Activated T-helper 9 cell treated with anti-CD3 and anti-CD28 coated beads, Interleukin-2, amount 50 U/mL, for 16 hours (primary cell): ENCODE data around the gene CST6.

Experiments
- DNase-seq: peaks from one replicate; pipeline ENCODE4 v3.0.0-alpha.2; 2020; ENCODE audit warnings: low read depth

The CST6 gene

GRCh38 chr11:66011785-66012303, at the start of gene CST6:
CST6 (plus strand) TSS chr11:66012008; CDS start chr11:66012045, 37 bp downstream.
- DNase-seq = no peak

- DNase-seq = no peak
Observed at GRCh38 chr11:65962141-65962564, 49.7 kb upstream of the CST6 start.

DNA sequence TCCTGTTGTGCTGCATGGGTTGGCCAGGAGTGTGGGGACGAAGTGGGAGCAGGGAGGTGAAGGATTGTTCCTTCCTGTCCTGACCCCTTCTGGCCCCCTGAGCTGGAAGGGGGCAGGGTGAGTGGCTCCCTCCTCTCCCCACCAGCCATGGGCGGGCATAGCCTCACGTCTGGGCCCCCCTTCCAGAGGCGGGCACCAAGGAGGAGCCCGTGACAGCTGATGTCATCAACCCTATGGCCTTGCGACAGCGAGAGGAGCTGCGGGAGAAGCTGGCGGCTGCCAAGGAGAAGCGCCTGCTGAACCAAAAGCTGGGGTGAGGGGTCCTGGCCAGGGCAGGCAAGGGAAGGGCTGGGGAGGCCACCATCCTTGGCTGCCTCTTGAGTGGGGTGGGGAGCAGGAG, 46.9 kb upstream of the CST6 start:
- no peak for DNase-seq

- no peak for DNase-seq
Observed at GRCh38 chr11:65965986-65966762, 45.6 kb upstream of the CST6 start.

DNA sequence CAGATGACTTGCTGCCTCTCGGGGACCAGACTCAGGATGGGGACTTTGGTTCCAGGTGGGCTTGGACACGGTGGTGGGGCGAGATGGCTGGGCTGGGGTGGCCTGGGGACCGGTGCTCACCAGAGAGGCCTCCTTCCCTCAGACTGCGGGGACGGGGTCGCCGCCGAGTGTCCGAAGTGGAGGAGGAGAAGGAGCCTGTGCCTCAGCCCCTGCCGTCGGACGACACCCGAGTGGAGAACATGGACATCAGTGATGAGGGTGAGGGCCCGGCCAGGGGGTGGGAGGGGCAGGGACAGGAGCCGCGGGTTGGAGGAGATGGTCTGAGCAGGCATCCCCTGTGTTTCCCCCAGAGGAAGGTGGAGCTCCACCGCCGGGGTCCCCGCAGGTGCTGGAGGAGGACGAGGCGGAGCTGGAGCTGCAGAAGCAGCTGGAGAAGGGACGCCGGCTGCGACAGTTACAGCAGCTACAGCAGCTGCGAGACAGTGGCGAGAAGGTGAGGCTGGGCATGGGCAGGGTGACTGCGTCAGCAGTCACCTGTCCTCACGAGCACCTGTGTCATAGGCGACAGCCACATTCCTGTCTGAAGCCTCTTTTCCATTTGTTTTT, 44.4 kb upstream of the CST6 start:
- no peak for DNase-seq

DNA sequence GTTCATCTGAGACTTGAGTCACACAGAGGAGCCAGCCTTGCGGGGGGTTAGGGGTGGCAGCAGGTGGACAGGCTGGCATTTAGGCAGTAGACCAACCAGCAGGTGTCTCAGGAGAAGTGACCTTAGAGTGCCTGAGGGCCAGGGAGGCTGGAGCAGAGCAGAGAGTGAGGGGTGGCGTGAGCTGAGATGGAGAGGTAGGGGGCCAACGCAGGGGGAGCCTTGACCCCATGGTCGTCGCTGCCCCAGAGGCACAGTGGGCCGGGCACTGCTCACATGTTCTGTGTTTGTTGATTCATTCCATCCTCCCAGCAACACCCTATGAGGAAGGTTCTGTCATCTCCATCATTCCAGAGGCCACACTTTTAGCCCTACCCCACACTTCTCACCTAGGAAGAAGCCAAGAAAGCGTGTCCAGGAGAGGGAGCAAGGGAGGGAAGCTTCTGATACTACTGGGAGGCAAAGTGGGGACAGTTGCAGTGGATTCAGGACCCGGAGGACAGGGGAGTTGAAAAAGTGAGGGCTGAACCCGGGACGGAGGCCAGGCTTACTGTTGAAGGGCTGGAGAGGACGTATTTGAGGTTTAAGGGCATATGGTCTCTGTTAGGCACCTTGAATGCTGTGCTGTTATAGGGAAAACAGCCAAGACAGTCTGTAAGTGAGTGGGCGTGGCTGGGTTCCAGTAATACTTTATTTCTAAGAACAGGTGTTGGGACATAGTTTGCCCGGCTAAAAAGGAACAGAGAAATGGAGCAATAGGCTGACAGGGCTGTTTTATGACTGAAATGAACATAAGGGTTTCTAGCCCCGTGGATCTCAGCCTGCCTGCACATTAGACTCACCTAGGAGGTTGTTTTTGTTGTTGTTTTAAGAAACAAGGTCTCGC, 43.0 kb upstream of the CST6 start:
- no peak for DNase-seq

DNA sequence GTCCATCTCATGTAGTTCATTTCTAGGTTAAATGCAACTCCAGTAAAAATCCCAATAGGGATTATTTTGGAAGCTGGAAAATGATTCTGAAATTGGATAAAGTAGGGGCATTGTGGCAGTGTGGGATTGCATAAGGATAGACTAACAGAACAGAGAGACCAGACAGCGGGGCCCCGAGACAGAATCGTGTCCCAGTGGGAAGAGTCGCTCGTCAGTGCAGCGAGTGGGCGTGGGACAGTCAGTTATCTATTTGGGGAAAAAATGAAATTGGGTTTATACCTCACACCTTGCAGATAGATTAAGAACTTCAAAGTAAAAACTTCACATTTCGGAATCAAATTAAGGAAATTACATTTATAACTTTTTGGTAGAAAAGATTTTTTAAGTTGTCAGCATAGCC, 39.7 kb upstream of the CST6 start:
- no peak for DNase-seq

GRCh38 chr11:65973439-65974110, 38.2 kb upstream of the CST6 start:
- no peak for DNase-seq

DNA sequence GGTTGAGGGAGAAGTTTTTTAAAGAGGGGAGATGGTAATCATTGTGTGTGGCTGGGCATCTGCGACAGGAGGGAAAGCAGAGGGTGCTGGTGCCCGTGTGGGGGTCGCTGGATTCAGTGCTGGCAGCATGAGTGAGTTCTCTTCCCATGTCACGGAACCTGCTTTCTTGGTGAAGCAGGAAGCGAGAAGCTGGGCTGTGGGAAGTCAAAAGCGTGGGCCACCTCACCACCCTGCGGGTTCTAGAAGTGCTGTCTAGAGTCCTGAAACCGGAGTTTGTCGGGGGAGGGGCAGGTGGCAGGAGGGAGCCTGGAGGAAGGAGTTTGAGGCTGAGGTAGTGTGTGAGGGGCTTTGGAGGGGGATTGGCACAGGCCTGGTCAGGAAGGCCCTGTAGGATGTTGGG, 36.0 kb upstream of the CST6 start:
- DNase-seq = no peak

GRCh38 chr11:65976216-65977176, 35.3 kb upstream of the CST6 start:
- DNase-seq = no peak

DNA sequence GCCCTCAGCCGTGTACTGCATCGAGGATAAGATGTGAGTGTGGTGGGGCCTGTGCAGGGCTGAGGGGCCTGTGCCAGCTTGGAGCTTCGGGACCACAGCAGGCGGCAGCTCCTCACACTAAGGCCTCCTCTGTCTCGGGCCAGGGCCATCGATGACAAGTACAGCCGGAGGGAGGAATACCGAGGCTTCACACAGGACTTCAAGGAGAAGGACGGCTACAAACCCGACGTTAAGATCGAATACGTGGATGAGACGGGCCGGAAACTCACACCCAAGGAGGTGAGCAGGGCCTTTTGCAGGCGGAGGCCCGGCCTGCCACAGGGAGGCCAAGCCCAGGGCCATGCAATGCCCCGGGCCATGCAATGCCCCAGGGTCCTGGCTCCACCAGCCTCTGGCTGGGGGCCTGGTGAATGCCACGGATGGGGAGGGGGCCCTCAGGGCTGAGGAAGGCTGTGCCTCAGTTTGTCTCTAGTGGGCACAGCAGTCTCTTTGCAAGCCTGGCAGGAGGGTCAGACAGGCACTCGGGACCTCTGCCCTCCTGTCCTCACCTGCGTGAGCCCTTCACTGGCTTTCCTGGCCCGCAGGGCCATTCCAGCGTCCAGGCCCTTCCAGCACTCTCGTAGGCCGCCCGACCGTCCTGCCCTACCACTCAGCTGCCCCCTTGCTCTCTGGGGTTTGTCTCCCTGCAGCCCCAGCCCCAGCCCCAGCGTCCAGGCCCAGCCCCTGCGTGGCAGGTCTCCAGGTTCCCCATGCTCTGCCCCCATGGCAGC, 34.0 kb upstream of the CST6 start:
- DNase-seq = no peak

DNA sequence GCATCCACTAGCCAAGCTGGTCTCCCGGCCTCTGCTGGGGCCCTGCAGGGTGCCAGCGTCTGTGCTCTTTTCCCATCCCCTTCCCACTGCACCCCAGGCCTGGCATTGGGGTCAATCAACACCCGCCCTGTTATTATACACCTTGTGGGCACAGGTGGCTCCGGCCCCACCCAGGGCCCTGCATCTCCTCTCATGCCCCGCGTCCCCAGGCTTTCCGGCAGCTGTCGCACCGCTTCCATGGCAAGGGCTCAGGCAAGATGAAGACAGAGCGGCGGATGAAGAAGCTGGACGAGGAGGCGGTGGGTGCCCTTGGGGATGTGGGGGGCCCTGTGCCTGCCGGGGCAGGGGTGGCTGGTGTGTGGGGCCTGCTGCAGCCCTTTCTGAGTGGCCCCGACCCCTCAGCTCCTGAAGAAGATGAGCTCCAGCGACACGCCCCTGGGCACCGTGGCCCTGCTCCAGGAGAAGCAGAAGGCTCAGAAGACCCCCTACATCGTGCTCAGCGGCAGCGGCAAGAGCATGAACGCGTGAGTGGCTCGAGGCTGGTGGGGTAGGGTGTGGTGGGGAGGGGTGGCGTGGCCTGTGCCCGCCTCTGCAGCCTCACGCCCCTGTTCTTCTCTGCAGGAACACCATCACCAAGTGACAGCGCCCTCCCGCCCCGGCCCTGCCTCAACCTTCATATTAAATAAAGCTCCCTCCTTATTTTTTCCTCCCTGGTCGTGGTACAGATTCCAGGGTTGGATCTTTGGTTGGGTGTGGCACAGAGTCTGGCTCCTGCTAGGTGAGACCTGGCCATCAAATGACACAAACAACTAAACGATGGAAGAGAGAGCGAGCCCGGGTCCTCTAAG, 33.2 kb upstream of the CST6 start:
- DNase-seq = no peak

- DNase-seq = no peak
Observed at GRCh38 chr11:65979261-65979759, 32.5 kb upstream of the CST6 start.

GRCh38 chr11:65981101-65981740, 30.6 kb upstream of the CST6 start:
- DNase-seq = no peak

DNA sequence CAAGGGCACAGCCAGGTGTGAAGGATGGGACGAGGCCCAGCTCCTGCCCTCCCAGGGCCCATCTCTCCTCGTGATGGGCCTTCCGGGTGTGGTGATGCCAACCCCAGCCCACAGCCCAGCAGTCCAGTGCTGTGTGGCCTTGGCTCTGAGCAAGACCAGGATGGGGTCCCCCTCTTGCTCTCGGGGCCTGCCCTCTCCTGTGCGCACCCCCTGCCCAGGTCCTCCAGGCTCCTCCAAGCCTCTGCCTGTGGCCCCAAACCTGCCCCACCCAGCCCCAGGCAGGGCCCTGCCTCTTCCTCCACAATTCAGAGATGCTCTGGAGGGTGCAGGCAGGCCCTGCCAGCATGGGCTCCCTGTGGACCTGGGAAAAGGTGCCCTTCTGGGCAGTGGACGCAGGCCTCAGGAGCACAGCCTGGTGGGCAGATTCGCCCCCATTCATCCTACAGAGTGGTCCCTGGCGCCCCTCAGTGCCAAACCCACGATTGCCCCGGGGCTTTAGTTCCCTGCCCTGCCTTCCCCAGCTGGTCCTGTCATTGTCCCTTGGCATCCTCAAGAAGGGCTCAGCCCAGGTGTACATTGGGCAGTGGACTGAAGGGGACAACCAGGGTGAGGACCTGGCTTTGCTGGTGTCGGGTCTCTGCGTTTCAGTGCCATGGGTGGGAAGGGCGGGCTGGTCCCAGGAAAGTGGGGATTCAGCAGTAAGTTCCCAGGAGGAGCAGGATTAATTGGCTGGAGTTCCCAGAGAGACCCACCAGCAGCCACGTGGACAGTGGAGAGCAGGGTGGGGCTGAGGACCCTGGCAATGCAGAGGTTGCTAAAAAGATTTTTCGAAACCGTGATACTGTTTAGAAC, 29.6 kb upstream of the CST6 start:
- DNase-seq = no peak

DNA sequence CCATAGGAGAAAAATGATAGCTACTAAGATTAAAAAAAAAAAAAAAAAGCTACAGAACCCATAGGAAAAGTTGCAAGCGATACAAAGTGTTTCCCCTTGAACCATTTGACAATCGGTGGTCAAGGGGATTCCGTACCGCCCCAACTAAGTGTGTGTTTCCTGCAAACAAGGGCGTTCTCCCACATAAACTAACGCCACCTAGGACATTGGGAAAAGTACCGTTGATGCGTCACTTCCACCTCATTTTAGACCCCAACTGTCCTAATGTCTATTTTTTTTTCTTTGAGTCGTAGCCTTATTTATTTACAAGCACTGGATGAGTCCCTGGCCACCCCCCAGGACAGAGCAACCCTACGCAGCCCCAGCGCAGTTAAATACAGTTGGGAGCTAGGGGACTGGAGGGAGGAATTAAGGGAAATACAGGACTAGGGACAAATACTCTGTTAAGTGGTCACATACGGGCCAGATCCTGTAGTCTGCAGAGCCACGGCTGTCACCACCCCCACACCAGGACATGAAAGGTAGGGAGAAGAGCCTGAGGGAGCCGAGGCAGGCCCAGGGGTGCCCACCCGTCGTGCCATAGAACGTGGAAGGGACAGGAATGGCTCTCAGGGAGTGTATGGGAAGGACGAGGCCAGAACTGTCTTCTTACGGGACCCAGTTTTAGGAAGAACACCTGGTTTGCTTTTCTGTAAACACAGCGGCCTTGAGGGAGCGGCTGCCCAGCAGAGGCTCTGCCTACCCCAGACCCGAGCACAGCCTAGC, 28.8 kb upstream of the CST6 start:
- no peak for DNase-seq

- DNase-seq = no peak
Observed at GRCh38 chr11:65983589-65983987, 28.2 kb upstream of the CST6 start.
